ENCODE data around the gene MFAP3.

DNA sequence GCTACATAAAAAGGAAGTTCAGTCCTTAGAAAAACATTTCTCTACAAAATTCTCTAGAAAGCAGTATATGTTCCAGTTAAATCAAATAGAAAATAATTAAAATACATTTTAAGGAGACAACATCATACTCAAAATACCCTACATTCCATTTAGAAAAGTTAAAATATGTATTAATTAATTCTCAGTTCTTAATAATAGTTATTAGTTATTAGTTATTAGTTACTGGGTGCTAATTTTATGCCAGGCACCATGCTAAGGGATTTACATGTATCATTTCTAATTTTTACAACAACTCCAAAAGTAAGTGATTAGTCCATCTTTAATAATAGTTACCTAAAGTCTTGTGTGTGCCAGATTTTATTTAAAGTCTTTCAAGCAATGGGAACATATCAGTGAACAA, 38.1 kb upstream of the MFAP3 start:
- TF ChIP-seq, protein P1, sequence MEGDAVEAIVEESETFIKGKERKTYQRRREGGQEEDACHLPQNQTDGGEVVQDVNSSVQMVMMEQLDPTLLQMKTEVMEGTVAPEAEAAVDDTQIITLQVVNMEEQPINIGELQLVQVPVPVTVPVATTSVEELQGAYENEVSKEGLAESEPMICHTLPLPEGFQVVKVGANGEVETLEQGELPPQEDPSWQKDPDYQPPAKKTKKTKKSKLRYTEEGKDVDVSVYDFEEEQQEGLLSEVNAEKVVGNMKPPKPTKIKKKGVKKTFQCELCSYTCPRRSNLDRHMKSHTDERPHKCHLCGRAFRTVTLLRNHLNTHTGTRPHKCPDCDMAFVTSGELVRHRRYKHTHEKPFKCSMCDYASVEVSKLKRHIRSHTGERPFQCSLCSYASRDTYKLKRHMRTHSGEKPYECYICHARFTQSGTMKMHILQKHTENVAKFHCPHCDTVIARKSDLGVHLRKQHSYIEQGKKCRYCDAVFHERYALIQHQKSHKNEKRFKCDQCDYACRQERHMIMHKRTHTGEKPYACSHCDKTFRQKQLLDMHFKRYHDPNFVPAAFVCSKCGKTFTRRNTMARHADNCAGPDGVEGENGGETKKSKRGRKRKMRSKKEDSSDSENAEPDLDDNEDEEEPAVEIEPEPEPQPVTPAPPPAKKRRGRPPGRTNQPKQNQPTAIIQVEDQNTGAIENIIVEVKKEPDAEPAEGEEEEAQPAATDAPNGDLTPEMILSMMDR (IDR thresholded peaks at IDR 0.05), result no peak
- no peak for TF ChIP-seq POLR2A (IDR thresholded peaks at IDR 0.05)

All from breast epithelium (tissue), 3 donors.